Right renal pelvis (tissue), 4 donors: ENCODE results near the gene MAN1A1. TPM values are rescaled to one million over a fixed set of nuclear protein-coding genes. Genes with fewer than 3 reads are reported as not detected.

ENCODE experiments used
- DNase-seq, 4 donors: peaks; one replicate each; pipeline ENCODE4 v3.0.0-alpha.2; 2013; ENCODE audit warnings: low read depth in 4 of 4, low spot score in 3 of 4, missing footprints in 1 of 4
- polyA plus RNA-seq, 4 donors: library from polyadenylated mRNA; unstranded; fragments of 120-200 nt; gene quantifications; one replicate each; pipeline ENCODE4 v1.2.1, GENCODE V29; 2013; ENCODE audit not compliant: insufficient read length in 4 of 4

The MAN1A1 gene
- polyA plus RNA-seq, 4 donors, result 102 to 123 (median 115) TPM

DNA sequence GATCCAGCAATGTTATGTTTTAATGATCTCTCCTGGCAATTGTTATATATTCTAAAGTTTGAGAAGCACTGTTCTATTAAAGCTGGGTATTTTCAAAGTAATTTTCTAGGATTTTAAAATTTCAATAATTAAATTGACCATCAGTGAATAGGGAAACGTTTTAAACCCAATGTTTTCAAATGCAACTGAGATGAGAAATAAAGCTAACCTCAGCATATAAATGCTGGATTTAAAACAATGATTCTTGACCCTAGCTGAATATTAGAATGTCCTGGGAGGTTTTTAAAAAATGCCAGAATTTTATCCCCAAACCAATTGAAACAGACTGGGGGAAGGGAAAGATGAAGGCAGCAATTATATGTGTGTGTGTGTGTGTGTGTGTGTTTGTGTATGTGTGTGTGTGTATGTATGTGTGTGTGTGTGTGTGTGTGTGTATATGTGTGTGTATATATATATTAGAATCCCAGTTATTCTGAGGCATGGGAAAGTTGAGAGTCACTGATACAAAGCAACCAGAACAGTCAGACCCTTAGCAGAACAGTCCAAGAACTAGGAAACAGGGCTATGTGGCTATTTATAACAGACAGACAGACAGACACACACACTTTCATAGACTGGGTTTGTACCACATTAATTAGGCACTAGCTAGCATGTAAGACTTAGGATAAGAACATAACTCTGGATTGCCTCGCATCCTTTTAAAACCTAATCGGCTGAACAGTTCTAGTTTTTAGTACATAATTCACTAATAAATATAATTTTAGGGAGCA is 107.8 kb downstream of the MAN1A1 start:
- no peak for DNase-seq

DNA sequence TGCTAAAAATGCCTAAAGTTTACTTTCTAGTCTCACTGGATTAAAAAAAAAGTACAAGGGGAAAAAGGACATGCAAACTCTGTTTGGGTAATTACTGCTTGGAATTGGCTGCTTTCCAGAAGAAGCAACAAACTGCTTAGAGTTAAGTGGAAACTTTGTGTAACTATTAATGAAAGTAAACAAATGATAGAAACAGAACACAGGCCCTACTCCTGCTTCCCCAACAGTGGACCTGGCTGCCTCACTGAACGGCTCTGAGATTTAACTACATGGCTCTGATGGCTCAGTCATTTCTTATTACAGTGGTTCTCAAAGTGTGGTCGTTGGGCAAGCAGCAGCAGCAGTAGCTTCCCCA is 108.5 kb downstream of the MAN1A1 start:
- DNase-seq, result peak; percentile 25 to 57 (median 48)

DNA sequence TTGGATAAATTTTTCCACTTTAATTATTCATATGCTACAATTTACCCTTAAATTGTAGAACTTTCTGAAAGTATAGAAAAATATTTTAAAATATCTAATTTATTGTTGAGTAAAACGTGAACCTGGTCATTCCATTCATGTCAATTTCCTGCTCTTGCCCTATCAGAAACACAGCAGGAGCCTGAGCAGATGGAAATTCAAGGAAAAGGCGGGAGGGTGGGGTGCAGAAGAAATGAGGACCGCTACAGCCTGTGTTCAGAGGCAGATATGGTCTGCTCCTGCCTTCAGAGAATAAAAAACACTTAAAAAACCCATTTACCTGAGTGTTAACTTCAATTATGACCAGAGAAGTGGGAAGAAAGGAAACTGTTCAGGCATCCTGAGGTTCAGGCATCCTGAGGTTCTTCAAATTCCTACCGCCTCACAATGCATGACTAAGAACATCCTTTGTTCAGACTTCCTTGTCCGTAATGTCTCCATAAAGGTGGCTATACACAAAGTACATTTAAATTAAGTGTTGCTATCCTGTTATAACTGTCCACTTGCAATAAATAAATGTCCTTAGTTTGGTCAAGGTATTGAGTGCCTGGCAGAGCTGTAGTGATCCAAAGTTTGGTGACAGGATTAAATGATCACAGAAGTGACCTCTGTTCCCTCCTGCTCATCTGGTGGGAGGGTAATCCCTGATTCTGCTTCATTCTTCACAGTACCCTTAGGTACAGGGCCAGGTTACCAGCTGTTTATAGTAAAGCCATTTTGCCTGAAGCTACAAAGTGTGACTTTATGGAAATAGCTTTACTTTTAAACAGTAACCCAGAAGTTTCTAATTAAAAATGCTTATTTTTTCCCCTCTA is 109.1 kb downstream of the MAN1A1 start:
- peak in 1 of 4 donors; percentile 2 for DNase-seq

DNA sequence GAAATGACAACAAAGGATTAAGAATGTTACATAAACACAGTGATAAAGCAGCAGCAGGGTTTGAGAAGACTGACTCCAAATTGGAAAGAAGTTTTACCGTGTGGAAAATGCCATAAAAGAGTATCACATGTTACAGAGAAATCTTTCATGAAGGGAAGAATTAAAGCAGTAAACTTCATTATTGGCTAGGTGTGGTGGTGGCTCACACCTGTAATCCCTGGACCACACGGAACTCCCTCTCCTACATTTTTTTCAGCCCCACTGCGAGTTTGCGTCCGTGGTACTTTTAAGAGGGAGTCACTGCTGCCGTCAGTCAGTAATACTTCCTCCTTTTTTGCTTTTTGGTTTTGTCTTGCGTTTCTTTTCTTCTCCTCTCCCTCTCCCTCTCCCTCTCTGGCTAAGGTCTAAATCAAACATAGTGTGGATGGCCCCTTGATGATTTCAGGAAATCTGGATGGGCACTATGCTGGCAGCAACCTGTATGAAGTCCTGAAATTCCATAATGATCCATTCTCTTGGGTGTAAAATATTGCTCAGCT is 112.3 kb downstream of the MAN1A1 start:
- no peak for DNase-seq

DNA sequence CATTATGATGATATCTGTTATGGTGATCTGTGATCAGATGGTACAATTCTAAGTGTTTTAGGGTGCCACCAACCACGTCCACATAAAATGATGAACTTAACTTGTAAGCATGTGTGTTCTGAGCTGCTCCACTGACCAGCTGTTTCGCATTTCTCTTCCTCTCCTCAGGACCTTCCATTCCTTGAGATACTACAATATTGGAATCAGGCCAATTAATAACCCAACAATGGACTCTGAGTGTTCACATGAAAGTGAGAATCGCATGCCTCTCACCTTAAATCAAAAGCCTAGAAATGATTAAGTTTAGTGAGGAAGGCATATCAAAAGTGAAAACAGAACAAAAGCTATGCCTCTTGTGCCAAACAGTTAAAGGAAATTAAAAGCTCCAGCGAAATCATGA is 114.6 kb downstream of the MAN1A1 start:
- no peak for DNase-seq

DNA sequence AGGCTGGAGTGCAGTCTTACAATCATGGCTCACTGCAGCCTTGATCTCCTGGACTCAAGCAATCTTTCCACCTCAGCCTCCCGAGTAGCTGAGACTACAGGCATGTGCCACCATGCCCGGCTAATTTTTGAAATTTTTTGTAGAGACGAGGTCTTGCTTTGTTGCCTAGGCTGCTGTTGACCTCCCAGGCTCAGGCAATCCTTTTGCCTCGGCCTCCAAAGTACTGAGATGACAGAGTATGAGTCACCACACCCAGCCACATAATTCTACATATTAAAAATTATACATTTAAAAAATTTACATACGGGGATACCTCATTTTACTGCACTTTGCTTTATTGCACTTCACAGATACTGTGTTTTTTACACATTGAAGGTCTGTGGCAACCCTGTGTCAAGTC is 115.1 kb downstream of the MAN1A1 start:
- DNase-seq, result no peak

DNA sequence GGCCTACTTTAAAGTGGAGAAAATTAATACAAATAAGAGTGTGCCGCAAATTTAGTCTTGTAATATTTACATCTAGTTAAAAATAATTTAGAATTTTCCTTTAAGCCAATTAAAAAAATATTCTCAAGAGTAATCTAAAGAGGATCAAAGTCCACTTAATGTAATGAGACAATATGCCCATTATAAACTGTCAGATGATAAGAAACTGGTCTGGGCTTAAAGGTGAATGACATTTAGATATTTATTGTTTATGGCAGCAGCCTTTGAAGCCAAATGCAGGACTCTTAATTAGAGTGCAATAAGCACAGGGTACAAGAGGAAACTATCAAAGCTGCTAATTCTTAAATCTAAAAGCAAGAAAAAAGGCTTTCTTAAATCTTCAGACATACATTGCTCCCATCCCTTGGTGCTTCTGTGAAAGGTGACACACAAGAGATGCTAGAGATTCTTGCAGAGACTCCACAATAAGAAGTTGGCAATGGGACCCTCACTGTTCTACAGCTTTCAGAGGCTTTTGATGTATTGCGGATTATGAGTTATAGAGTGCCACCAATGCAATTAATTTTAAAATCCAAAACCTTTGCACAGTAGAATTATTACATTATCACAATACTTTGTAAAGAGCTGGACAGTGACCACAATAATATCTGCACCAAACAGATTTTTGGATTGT is 116.1 kb downstream of the MAN1A1 start:
- no peak for DNase-seq

DNA sequence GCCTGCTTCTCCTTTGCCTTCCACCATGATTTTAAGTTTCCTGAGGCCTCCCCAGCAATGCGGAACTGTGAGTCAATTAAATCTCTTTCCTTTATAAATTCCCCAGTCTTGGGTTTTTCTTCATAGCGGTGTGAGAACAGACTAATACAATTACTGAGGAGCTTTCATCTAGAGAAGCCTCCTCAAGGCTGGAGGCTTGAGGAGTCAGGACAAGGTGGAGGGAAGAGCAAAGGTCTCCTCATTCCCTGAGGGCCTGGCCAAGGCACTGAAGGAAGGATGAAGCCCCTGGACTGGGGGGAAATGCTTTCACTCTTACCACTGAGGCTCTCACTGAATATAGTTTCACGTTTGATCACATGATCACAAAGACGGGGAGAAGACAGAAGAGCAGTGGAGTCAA is 118.2 kb downstream of the MAN1A1 start:
- no peak for DNase-seq

DNA sequence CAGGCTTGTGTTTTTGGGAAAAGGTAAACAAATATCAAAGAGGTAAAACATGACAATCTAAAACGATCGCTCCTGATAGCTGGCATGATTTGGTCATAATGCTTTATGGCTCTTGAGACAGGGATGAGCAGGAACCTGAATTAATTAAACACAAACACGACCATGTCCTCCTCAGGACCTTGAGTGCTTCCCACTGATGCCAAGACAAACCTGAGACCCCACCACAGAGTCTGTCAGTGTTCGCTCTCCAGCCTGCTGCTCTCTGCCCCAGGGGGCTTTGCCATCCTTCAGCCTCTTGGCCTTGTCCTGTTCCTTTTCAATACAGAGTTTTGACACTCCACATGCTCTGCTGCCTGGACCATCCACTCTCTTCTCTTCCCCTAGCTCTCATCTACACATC is 119.4 kb downstream of the MAN1A1 start:
- no peak for DNase-seq

DNA sequence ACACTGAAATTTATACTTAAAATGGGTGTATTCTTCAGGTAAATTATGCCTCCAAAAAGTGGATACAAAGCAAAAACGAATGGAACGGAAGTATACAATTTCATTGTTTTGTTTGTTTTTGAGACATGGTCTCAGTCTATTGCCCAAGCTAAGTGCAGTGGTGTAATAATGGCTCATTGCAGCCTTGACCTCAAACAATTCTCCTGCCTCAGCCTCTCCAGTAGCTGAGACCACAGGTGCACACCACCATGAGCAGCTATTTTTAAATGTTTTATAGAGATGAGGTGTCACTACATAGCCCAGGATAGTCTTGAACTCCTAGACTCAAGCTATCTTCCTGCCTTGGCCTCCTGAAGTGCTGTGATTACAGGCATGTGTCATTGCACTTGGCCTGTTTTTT is 122.2 kb downstream of the MAN1A1 start:
- DNase-seq, result no peak

DNA sequence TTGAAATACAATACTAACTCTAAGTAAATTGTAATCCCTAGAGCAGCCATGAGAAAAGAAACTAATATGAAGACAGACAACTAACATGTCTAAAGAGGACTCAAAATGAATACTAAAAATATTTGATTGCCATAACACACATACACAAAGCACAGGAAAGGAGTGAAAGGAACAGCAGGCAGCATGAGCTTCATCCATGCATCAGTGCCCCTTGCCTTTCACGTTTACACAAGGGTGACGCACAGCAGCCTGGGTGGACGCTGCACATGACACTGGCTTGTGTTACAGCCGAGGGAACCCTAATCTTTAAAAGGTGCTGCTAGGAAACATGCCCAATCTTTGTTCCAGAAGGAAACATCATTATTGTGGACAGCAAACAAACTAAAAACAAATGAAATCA is 123.5 kb downstream of the MAN1A1 start:
- no peak for DNase-seq

DNA sequence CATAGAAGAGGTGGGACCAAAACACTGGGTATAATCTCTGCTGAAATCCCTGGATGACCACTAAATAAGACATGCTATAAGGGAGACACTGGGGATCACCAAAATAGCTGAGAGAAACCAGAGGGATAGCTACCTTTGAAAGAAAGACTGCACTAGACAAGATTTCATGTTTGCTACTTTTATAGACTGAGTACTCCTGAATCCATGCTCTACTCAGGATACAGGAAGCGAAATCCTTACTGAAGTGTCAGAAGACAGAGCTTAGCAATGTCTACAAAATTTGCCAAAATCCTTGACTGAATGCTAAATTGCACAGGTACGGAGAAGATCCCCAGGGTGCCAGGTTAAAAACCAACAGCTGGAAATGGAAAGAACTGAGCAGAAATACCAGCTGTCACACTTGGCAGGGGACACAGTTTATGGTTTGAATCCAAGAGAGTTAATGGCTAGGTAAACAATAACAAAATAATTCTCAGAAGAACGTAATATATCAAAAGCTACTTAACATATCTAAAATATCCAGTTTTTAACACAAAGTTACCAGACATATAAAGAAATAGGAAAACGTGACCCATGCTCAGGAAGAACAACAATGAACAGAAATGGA is 125.4 kb downstream of the MAN1A1 start:
- DNase-seq, result no peak

DNA sequence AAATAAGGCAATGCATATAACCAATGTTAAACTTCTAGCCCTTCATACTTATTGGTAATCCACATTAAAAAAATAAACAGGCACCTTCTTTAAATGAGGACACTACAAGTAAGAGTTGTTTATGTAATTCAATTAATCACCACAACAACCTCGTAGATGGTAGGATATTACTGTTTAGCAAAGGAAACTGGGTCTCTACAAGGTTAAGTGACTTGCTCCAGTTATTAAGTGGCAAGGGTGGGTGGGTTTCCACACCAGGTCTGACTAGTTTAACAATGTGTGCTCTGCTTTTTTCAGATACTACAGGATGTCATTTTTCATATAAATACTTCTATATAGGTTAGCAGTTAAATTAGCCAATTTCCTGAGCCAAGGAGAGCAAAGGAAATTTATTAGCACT is 129.1 kb downstream of the MAN1A1 start:
- no peak for DNase-seq

DNA sequence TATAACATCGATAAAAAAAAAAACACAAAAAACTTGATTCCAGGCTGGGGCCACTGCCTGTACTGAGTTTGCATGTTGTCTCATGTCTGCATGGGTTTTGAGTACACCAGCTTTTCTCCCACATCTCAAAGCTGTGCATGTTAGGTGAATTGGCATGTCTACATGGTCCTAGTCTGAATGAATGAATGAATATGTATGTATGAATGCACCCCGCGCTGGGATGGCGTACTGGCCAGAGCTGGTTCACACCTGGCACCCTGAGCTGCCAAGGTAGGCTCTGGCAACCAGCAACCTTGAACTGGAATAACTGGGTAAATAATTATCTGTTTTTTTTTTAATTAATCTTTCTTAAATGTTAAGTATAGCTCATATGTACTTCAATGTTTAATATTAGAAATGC is 131.0 kb downstream of the MAN1A1 start:
- DNase-seq, result no peak

DNA sequence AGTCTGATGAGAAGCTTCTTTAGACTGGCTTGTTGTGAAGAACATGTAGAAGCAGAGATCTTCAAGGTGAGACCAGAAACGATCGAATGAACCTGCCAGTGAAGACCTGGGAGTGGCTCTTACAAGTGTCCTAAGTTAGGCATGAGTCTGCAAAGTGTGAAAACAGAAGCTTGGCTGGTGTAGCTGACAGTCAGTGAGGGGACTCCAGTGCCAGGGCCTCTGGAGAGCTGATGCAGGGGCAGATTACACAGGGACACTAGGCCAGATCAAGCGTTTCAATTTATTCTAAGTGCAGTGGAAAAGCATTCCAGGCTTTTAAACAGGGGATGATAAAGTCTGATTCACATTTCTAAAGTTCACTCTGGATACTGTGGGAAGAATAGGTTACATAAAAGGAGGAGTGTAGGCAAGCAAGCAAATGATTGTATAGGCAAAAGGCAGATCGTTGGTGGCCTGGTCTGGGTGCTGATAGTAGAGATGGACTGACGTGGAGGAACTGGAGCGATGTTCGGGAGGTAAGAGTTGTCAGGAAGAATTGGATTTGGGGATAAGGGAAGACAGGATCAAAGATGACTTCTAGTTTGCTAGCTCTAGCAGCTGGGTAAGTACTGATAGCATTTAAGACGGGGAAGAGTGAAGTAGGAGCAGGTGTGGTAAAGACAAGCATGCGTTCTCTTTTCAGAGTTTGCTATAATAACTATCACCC is 133.5 kb downstream of the MAN1A1 start:
- no peak for DNase-seq

DNA sequence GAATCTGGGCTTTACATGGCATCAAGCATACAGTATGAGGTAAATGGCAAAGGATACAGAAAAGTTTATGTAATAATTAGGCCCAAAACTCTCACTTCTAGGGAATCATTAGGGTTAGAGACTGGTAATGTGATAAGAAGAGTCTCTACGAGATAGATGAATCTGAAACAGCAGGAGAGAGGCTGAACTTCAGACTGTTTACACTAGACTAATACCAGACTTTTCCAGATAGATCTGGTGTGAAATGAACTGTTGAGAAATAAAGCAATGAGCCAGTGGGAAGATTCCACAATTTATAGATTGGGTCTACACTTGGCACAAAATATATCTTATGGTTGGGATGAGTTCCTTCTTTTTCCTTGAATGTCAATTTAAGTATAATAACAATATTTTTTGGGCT is 134.3 kb downstream of the MAN1A1 start:
- no peak for DNase-seq

DNA sequence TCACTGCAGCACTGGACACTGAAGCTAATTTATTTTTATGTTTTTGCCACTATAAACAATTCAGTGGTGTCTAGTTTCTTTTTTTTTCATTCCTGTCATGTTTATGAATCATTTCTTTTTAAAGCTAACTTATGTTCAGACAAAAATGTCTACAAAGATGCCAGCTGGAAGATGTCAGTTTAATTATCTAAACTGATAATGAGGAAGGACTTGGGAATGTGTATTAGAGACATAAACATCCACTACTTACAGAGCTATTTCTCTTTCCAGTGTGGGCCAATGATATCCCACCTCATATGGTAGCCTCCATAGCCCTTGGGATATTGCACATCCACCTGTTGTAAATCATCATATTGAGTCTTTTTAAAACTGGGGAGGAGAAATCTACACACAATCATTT is 139.0 kb downstream of the MAN1A1 start:
- DNase-seq, result peak in 3 of 4 donors; percentile 12 to 36 (median 22)

DNA sequence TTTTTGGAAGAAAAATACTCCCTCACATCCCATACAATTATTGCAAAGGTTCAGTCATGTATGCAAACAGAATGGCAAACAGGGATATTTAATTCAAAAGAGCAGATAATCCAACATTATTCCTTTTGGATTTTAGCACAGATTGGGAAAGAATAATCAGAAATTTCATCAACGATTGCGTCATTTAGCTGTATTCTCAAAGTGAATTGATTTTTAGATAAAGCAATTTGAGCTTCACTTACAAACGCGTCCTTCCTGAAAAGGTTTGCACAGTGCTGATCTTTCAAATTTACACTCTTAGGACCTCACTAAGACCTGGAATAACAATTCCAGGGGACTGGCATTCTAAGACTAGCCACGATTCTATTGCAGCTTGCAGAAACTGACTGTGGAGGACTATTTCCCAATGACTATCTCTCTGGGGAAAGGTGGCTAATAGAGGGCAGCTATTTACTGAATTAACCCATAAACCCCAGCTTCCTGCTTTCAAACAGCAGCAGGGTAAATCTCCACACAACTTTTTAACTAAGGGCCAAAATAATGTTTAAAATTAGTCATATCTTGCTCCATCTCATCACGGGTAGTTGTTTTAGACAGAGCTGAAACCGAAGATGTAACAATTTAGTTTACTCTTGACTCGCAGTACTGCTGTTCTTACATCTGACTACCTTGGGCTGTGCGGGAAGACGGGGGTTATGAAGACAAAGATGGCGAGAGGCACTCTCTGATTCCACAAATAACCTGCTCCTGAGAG is 139.9 kb downstream of the MAN1A1 start:
- DNase-seq, result no peak

DNA sequence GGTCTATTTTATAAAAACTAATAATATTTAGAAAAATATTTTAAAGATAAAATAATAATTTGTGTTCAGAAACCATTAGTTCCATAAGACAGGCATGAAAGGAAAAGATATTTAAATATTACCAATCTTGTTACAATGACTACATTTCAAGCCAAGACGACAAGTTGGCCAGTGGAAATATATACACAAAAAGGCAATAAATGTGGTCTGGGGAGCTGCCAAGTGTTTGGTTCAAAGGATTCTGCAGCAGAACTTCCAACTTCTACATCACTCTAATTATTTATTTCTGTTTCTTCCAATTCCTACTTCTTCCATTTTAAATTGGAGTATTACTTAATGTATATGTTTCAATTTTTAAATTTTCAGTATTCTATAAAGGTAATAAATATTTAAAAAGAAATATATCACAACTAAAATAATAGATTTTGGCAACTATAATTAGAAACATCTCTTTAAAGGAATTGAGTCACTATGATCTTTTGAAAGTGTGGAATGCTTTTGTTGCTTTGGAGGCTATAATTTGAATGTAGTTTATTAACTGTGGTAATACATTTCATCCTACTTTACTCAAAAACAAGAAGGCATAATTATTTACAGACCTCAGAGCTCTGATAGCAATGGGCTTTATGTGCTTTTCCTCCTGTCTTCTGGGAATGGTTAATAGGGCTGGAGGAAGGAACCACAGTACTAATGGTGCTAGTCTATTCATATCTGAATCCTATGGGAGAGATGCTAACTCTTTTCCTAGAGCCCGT is 141.4 kb downstream of the MAN1A1 start:
- no peak for DNase-seq
